HG02973 (cell line): Measurements from ENCODE around the gene TTN.

Source experiments
- ATAC-seq: cut with Tn5 transposase; IDR thresholded peaks from one replicate; pipeline ENCODE4 v1.9.1; 2021; ENCODE audit warnings: moderate library complexity; ENCODE audit not compliant: unreplicated experiment

Gene TTN

GRCh38 chr2:178506101-178506500 is 301.1 kb downstream of the TTN start:
- ATAC-seq, result no peak

DNA sequence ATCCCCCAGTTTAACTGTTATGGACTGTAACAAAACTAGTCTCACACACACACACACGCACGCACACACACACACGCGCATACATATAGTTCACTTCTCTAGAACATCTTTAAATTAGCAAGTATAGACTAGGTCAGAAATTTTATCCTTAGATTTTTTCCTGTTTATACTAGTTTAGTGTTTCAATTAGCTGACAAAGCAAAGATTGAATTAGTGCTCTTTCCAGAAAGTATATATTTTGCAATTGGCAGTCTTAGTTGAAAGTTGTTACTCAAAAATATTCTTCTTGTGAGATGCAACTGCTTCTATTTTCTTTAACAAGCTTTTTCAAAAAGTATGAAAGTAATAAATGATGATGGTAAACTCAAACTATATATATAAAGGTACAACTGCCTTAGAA is 304.5 kb downstream of the TTN start:
- ATAC-seq, result no peak

DNA sequence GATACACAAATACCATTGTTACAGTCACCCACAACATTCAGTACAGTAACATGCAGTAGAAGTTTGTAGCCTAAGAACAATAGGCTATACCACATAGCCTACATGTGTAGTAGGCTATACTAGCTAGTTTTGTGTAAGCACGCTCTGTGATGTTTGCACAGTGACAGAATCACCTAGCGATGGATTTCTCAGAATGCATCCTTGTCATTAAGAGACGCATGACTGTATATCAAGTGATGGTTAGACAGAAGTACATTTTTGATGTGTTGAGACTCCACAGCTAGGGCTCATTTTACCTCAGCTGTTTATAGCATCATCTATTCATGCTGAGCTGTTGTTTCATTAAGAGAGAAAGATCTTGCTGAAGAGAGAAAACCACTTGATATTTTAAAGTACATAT is 307.6 kb downstream of the TTN start:
- no peak for ATAC-seq

DNA sequence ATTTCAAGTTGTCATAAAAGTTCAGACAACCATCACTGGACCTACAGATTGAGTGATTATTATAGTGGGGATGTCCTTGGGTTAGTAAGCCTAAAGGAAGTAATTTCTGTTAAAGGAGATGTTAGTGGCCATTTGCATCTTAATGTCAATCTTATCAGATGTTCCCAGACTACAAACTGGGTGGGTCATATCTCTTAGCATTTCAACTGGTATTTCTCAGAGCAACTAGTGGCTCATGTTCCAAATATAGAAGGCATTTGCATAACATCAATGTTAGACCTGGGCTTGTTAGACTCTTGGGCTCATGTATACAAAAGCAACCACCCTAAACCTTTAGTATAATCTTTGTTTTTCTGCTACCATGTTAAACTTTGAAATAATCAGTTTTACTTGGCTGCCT is 309.1 kb downstream of the TTN start:
- no peak for ATAC-seq

GRCh38 chr2:178496049-178496448 is 311.2 kb downstream of the TTN start:
- ATAC-seq, result no peak

GRCh38 chr2:178491612-178492011 is 315.6 kb downstream of the TTN start:
- ATAC-seq, result no peak

DNA sequence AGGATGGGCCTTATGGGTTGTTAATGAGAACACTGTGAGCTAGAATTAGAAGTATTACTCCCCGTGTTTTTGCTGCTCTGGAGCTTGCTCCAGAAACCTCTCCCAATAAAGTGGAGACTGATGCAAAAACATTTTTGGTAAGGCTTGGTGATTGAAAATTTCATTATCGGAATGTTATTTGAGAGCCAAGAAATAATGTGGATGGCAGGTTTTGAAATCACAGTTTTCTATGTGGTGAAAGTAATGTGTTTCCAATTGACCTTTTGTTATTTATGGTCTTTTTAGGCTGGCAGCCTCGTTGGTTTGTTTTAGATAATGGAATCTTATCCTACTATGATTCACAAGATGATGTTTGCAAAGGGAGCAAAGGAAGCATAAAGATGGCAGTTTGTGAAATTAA is 321.9 kb downstream of the TTN start:
- ATAC-seq, result no peak

DNA sequence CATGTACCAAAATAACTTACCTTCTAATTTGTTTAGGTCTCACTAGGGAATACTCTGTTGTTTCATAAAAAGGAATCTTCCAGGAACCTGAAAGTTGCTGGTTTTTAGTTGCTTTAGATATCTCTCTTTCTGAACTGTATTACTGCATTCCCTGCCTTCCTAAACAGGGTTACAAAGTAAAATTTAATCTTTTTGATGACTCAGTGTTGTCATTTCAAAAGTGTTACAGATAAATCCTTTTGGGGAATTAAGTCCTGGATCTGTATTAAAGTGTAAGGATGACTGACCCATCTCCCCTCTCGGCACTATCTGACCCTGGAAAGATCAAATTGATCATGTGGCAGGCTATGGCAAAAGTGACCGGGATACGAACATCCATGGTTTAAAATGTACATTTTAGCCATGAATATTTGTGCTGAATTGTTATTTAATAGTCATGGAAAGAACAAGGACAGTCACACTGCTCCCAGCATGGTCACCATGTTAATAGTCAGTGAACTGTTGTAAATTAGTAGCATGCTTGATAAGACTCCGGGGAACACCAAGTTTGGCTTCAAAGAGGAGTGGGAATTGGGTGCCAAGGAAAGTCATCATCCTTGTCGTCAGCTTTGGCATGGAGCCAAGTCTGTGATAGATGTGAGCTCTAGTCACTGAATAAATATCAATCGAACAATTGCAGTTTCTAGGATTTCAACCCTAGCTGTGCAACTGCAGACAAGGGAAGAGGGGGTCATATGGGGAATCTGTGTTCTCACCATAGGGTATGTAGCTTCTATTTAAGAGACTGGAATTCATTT is 322.8 kb downstream of the TTN start:
- ATAC-seq, result no peak

GRCh38 chr2:178482437-178482836 is 324.8 kb downstream of the TTN start:
- peak; percentile 24 for ATAC-seq

GRCh38 chr2:178480227-178481181 is 326.7 kb downstream of the TTN start, which contains the start of gene PLEKHA3:
TSS of gene PLEKHA3 (plus strand) at chr2:178480457. CDS start at chr2:178480870, 413 bp downstream.
- peak; percentile 51 for ATAC-seq

- ATAC-seq, result no peak
Observed at GRCh38 chr2:178479758-178480226, 327.4 kb downstream of the TTN start.

DNA sequence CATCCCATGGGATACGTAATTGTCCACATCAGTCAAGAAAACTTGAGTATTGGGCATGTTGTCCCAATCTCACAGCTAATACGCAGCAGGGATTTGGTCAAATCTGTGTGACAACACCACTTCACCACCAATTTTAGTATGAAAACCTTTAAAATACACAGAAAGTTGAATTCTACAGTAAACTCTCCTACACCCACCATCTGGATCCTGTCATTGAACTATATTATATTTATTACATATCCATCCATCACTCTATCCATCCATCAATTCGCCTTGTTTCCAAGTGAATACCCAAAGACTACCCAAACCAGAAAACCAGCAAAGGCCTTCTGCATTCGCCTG is 328.0 kb downstream of the TTN start:
- ATAC-seq, result no peak

DNA sequence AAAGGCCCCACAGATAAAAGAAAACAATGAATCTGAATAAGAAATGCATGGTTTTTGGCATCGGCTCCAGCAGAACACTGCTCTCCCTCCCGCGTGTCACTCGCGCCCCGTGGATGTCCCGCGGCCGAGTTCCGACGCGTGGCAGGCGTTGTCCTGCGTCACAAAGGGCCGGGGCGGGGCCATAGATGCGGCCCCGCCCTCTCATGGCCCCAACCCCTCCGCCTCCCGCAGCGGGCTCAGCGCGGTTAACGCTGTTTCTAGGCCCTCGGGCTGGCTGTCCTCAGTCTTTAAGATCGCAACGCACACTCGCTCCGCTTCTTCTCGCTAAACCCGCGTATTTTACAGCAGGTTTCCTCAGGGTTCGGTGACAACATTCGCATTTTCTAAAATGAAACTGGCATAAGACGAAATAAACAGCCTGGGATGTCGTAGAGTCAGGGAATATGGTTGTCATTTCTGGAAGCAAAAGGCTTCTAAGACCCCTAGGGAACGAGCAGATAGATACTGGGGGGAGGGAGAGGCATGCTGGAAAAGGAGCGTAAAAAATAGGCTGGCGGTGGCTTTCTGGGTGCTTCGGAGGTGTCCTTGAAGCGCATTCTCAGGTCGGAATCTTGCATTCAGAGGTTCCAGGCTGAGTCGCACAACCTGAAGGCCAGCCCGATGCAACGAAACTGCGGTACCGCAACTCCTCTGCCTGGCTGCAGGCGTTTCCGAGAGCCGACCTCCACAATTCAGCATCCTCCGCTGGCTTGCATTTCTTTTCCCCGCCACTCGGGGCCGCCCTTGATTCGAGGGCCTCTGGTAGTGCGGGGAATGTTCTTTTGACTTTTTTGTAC is 328.6 kb downstream of the TTN start, which contains the start of gene FKBP7:
TSS of gene FKBP7 (minus strand) at position 162 of the 836 bp plus-strand sequence. CDS start at position 61, 101 bp downstream.
- ATAC-seq, result peak; percentile 46

DNA sequence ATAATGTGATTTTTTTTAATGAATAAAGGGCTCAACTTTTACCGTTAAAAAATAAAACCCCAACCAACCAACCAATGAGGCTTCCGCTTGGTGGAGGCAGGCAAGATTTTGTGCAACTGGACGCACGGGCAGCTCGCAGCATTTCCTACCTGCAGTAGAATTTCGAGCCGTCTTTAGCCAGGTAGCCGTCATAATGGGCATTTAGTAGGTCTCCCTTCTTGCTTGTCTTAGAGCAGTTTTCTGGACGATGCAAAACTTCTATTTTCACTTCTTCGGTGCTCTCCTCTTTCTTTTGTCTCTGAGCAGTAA is 329.1 kb downstream of the TTN start:
- ATAC-seq, result no peak

DNA sequence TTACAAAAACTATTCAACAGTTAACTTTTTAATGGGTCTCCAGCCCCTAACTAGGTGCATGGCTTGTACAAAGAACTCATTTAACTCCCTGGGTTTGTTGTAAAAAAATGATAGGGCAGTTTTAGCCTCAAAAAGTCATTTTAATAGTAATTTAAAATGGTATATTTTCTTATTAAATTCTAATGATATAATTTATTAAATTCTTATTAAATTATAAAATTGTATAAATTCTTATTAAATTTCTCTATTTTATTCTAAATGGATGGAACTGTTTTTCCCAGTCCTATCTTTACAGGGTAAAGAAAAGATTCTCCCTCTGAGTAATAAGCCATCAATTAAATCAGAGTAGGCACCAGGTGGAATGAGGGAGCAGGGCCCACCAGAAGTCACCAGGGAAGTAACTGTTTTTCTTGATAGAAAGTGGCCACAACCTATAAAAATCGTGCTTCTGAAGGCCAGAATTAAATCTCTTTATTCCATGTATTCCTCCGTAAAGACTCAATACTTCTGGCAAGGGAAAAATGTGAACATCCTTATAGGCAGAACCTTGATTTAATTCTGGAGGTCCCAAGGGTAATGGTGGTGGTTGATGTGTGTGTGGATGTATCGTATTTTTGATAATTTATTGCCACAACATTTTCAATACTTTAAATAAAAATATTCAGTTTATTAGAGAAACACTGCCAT is 329.6 kb downstream of the TTN start:
- no peak for ATAC-seq

DNA sequence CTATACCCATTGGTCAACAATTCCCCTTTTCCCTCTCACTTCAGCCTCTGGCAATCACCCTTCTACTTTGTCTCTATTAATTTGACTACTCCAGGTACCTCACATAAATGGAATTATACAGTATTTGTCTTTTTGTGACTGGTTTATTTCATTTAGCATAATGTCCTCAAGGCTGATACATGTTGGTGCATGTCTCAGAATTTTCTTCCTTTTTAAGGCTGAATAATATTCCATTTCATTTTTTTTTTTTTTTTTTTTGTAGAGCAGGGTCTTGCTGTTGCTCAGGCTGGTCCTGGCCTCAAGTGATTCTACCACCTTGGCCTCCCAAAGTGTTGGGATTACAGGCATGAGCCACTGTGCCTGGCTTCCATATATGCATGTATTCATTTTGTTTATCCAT is 330.7 kb downstream of the TTN start:
- ATAC-seq, result no peak
